ENCODE measurements around the gene BICD1. TPM values are rescaled to one million over a fixed set of nuclear protein-coding genes. Genes with fewer than 3 reads are reported as not detected.
"Not testable (repeated sequence)": the region's sequence is repeated elsewhere in the genome, so short reads cannot be mapped to it uniquely, and the experiment has no call there.

BICD1 gene
- polyA plus RNA-seq, 3 donors, result 1.3 to 4.1 (median 2.4) TPM

- not testable (repeated sequence) for H3K27ac ChIP-seq (ENCODE audit: low read depth, low read length)
- no CpG with 5 or more reads among the region's 1 CpG for WGBS, 3 donors
Observed at GRCh38 chr12:32099275-32099674, 7.4 kb upstream of the BICD1 start.

GRCh38 chr12:32100361-32100760, 6.3 kb upstream of the BICD1 start:
- 72 to 97% (median 93%) methylated on average over 4 of the region's 4 CpGs for WGBS, 3 donors

GRCh38 chr12:32100888-32101287, 5.8 kb upstream of the BICD1 start:
- H3K27ac ChIP-seq (ENCODE audit: low read depth, low read length), result no peak overlapping the region
- WGBS, 3 donors, result 77 to 99% (median 93%) methylated on average over 5 of the region's 5 CpGs

More at GRCh38 chr12:32100361-32100760, 6.3 kb upstream of the BICD1 start:
- no peak overlapping the region for H3K27ac ChIP-seq (ENCODE audit: low read depth, low read length)

GRCh38 chr12:32102234-32102633, 4.4 kb upstream of the BICD1 start:
- WGBS, 3 donors, result 82 to 89% (median 85%) methylated on average over 3 of the region's 3 CpGs
- H3K27ac ChIP-seq (ENCODE audit: low read depth, low read length), result no peak overlapping the region

GRCh38 chr12:32104572-32105355, 1.9 kb upstream of the BICD1 start:
- WGBS, 3 donors, result 66 to 80% (median 77%) methylated on average over 11 of the region's 11 CpGs
- no peak overlapping the region for H3K27ac ChIP-seq (ENCODE audit: low read depth, low read length)

- H3K27ac ChIP-seq (ENCODE audit: low read depth, low read length), result peak overlapping the region; percentile 59
- 8 to 18% (median 13%) methylated on average over 24 of the region's 24 CpGs for WGBS, 3 donors
Observed at GRCh38 chr12:32105986-32106516, 596 bp upstream of the BICD1 start.

GRCh38 chr12:32107359-32108267, 966 bp downstream of the BICD1 start:
- 20 to 25% (median 23%) methylated on average over 14 of the region's 14 CpGs for WGBS, 3 donors

GRCh38 chr12:32108787-32109186, 2.1 kb downstream of the BICD1 start:
- no peak overlapping the region for H3K27ac ChIP-seq (ENCODE audit: low read depth, low read length)

More at GRCh38 chr12:32107359-32108267, 966 bp downstream of the BICD1 start:
- no peak overlapping the region for H3K27ac ChIP-seq (ENCODE audit: low read depth, low read length)

GRCh38 chr12:32110417-32110816, 3.8 kb downstream of the BICD1 start:
- WGBS, 3 donors, result 84 to 98% (median 90%) methylated on average over 3 of the region's 3 CpGs
- H3K27ac ChIP-seq (ENCODE audit: low read depth, low read length), result no peak overlapping the region

GRCh38 chr12:32110942-32111341, 4.3 kb downstream of the BICD1 start:
- no peak overlapping the region for H3K27ac ChIP-seq (ENCODE audit: low read depth, low read length)
- 35 to 66% (median 46%) methylated on average over 2 of the region's 2 CpGs for WGBS, 3 donors

GRCh38 chr12:32115404-32116104, 8.9 kb downstream of the BICD1 start:
- WGBS, 3 donors, result 29 to 47% (median 31%) methylated on average over 6 of the region's 6 CpGs

GRCh38 chr12:32116897-32117296, 10.2 kb downstream of the BICD1 start:
- H3K27ac ChIP-seq (ENCODE audit: low read depth, low read length), result no peak overlapping the region
- WGBS, 3 donors, result 80 to 91% (median 88%) methylated on average over 3 of the region's 3 CpGs

More at GRCh38 chr12:32115404-32116104, 8.9 kb downstream of the BICD1 start:
- no peak overlapping the region for H3K27ac ChIP-seq (ENCODE audit: low read depth, low read length)

GRCh38 chr12:32117316-32117715, 10.7 kb downstream of the BICD1 start:
- H3K27ac ChIP-seq (ENCODE audit: low read depth, low read length), result no peak overlapping the region
- 96 to 98% (median 98%) methylated on average over 3 of the region's 3 CpGs for WGBS, 3 donors

- WGBS, 3 donors, result 90 to 93% (median 92%) methylated on average over 5 of the region's 5 CpGs
- H3K27ac ChIP-seq (ENCODE audit: low read depth, low read length), result no peak overlapping the region
Observed at GRCh38 chr12:32118806-32119205, 12.2 kb downstream of the BICD1 start.

GRCh38 chr12:32120419-32120818, 13.8 kb downstream of the BICD1 start:
- WGBS, 3 donors, result 85 to 90% (median 87%) methylated on average over 2 of the region's 2 CpGs
- no peak overlapping the region for H3K27ac ChIP-seq (ENCODE audit: low read depth, low read length)

GRCh38 chr12:32124637-32125036, 18.0 kb downstream of the BICD1 start:
- 70 to 95% (median 80%) methylated on average over 1 of the region's 1 CpG for WGBS, 3 donors
- H3K27ac ChIP-seq (ENCODE audit: low read depth, low read length), result no peak overlapping the region

- no peak overlapping the region for H3K27ac ChIP-seq (ENCODE audit: low read depth, low read length)
- WGBS, 3 donors, result 90 to 98% (median 95%) methylated on average over 7 of the region's 7 CpGs
Observed at GRCh38 chr12:32125455-32126084, 18.9 kb downstream of the BICD1 start.

- WGBS, 3 donors, result 84 to 92% (median 91%) methylated on average over 2 of the region's 2 CpGs
Observed at GRCh38 chr12:32126720-32127119, 20.1 kb downstream of the BICD1 start.

More at GRCh38 chr12:32126720-32127119, 20.1 kb downstream of the BICD1 start:
- H3K27ac ChIP-seq (ENCODE audit: low read depth, low read length), result no peak overlapping the region

Measured in adipose tissue (tissue), 3 donors.